PC-3 (cell line): ENCODE data around the gene BNC1.

Experiments used
- CTCF ChIP-seq: fragments of 300-600 bp; sonication (generic); conservative IDR thresholded peaks from 2 replicates; pipeline ENCODE4 v1.5.1; 2017; ENCODE audit warnings: antibody characterized with exemption, low read depth, mild to moderate bottlenecking, low read length
- EZH2 ChIP-seq: fragments of 300-600 bp; sonication (generic); IDR thresholded peaks from one replicate; pipeline ENCODE4 v1.6.1; 2017; ENCODE audit warnings: antibody characterized with exemption, mild to moderate bottlenecking, low read length; ENCODE audit not compliant: unreplicated experiment
- EZH2phosphoT487 ChIP-seq: fragments of 300-600 bp; sonication (generic); IDR thresholded peaks from 2 replicates; pipeline ENCODE4 v1.6.1; 2018; ENCODE audit warnings: mild to moderate bottlenecking, antibody characterized with exemption, low read length, borderline replicate concordance

GRCh38 chr15:83319771-83320170 lies 35.3 kb upstream of the BNC1 start:
- TF ChIP-seq EZH2, result no peak
- TF ChIP-seq CTCF, result no peak
- TF ChIP-seq EZH2phosphoT487, result no peak
